Measurements from ENCODE around the gene IFNA2.
"Not testable (repeated sequence)": the region's sequence is repeated elsewhere in the genome, so short reads cannot be mapped to it uniquely, and the experiment has no call there.

The IFNA2 gene

GRCh38 chr9:21385131-21385670 lies at the start of gene IFNA2:
TSS of gene IFNA2 (minus strand) at chr9:21385398. CDS start at chr9:21385329, 69 bp downstream.
- no peak for DNase-seq (ENCODE audit: low read depth)

GRCh38 chr9:21435015-21435383 lies 49.8 kb upstream of the IFNA2 start:
- DNase-seq (ENCODE audit: low read depth): not testable (repeated sequence)

- peak; percentile 11 for DNase-seq (ENCODE audit: low read depth)
Measured at GRCh38 chr9:21434202-21435014, 49.2 kb upstream of the IFNA2 start.

- no peak for DNase-seq (ENCODE audit: low read depth)
Measured at GRCh38 chr9:21432672-21433425, 47.7 kb upstream of the IFNA2 start.

- DNase-seq (ENCODE audit: low read depth): no peak
Measured at GRCh38 chr9:21429191-21429590, 44.0 kb upstream of the IFNA2 start.

GRCh38 chr9:21428235-21428634 lies 43.0 kb upstream of the IFNA2 start:
- DNase-seq (ENCODE audit: low read depth): no peak

GRCh38 chr9:21415493-21416267 lies 30.5 kb upstream of the IFNA2 start:
- DNase-seq (ENCODE audit: low read depth): no peak

GRCh38 chr9:21414220-21414940 lies 29.2 kb upstream of the IFNA2 start:
- DNase-seq (ENCODE audit: low read depth): no peak

- no peak for DNase-seq (ENCODE audit: low read depth)
Measured at GRCh38 chr9:21413624-21414023, 28.4 kb upstream of the IFNA2 start.

GRCh38 chr9:21413151-21413550 lies 28.0 kb upstream of the IFNA2 start:
- DNase-seq (ENCODE audit: low read depth): no peak

GRCh38 chr9:21412107-21412506 lies 26.9 kb upstream of the IFNA2 start:
- DNase-seq (ENCODE audit: low read depth): no peak

GRCh38 chr9:21408817-21409216 lies 23.6 kb upstream of the IFNA2 start, which contains the start of gene IFNA8:
TSS of gene IFNA8 (plus strand) at chr9:21409117. CDS start at chr9:21409177, 60 bp downstream.
- no peak for DNase-seq (ENCODE audit: low read depth)

GRCh38 chr9:21404146-21404545 lies 18.9 kb upstream of the IFNA2 start:
- DNase-seq (ENCODE audit: low read depth): no peak

GRCh38 chr9:21402386-21403251 lies 17.4 kb upstream of the IFNA2 start:
- DNase-seq (ENCODE audit: low read depth): no peak

GRCh38 chr9:21399956-21400355 lies 14.8 kb upstream of the IFNA2 start:
- no peak for DNase-seq (ENCODE audit: low read depth)

- no peak for DNase-seq (ENCODE audit: low read depth)
Measured at GRCh38 chr9:21398955-21399489, 13.8 kb upstream of the IFNA2 start.

GRCh38 chr9:21395778-21396717 lies 10.8 kb upstream of the IFNA2 start:
- peak; percentile 37 for DNase-seq (ENCODE audit: low read depth)

- DNase-seq (ENCODE audit: low read depth): no peak
Measured at GRCh38 chr9:21392270-21392669, 7.1 kb upstream of the IFNA2 start.

GRCh38 chr9:21383627-21384026 lies 1.6 kb downstream of the IFNA2 start:
- DNase-seq (ENCODE audit: low read depth): no peak
